Epidermal melanocyte (primary cell): ENCODE results near the gene SWAP70.
A peak's percentile ranks its signal among the peaks of the same experiment; 100 is the strongest.

Experiments
- DNase-seq: peaks from one replicate; pipeline ENCODE4 v3.0.0; 2011; ENCODE audit warnings: low spot score; ENCODE audit not compliant: insufficient read length

SWAP70 gene

DNA sequence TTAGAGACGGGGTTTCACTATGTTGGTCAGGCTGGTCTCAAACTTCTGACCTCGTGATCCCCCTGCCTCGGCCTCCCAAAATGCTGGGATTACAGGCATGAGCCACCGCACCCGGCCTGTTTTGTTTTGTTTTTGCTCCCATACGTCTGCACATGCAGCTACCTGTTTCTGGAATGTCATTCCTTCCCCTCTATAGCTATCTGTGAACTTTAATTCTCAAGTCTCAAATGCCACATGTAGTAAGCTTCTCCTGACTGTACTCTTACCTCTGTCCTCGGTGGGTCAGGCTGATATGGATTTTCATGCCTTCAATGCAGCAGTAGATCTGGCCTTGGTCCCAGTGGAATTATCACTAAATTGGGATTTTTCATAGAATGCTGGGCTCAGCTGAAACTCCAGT is 12.4 kb upstream of the SWAP70 start:
- DNase-seq = no peak

- DNase-seq = no peak
These were observed 11.8 kb upstream of the SWAP70 start for GRCh38 chr11:9651899-9652748.

DNA sequence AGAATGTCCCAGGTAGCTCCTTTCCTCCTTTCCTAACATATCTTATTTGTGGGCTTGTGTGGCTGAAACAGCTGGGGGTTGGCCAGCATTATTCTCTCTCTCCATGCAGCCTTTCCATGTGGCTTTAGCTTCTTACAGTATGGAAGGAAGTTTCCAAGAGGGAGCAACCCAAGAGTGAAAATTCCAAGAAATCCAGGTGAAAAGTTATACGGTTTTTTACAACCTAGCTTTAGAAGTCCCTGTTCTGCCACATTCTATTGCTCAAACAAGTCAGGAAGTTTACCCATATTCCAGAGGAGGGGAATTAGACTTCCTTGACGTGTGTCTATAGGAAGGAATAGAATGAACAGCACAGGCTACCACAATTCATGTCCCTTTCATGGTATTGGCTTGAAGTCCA is 10.0 kb upstream of the SWAP70 start:
- no peak for DNase-seq

- no peak for DNase-seq
These were observed 7.0 kb upstream of the SWAP70 start for GRCh38 chr11:9656864-9657263.

- DNase-seq = no peak
These were observed 6.3 kb upstream of the SWAP70 start for GRCh38 chr11:9657531-9657930.

DNA sequence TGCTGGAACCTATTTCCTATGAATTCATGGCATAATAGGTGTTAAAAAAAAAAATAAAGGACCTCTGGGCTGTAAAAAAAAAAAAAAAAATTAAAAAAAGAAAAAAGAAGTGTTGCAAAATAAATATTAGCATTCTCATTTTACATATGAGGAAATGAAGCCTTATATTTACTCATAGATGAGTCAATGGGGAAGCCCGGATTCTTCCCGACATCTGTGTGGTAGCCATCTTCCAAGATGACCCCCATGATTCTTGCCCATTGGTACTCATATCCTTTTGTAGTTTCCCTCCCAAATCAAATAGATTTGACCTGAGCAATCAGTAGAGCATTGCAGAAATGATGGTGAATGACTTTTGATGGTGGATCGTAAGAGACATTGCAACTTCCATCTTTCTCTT is 3.0 kb upstream of the SWAP70 start:
- DNase-seq = no peak

GRCh38 chr11:9662273-9662672 is 1.6 kb upstream of the SWAP70 start:
- DNase-seq = no peak

GRCh38 chr11:9664276-9665171 is 647 bp downstream of the SWAP70 start:
- DNase-seq = peak; percentile 46

GRCh38 chr11:9665749-9666148 is 1.9 kb downstream of the SWAP70 start:
- DNase-seq = no peak

GRCh38 chr11:9669954-9670353 is 6.1 kb downstream of the SWAP70 start:
- DNase-seq = no peak

DNA sequence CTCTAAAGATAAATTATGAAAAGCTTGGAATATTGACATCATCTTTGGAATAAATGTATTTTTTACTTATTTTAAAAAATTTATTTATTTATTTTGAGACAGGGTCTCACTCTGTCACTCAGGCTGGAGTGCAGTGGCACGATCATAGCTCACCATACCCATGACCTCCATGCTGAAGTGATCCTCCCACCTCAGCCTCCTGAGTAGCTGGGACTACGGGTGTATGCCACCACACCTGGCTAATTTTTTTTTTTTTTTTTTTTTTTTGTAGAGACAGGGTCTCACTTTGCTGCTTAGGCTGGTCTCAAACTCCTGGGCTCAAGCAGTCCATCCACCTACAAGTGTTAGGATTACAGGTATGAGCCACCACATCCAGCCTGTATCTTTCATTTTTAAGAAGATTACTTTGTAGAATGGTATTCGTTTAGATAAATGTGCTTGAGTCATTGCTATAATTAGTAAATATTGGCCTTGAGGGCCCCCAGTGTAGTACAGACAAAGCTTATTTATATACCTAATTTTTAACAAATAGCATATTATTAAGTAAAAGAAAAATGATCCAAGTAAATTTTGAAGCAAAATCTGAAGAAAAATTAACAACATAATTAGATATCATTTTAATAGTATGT is 8.5 kb downstream of the SWAP70 start:
- no peak for DNase-seq

DNA sequence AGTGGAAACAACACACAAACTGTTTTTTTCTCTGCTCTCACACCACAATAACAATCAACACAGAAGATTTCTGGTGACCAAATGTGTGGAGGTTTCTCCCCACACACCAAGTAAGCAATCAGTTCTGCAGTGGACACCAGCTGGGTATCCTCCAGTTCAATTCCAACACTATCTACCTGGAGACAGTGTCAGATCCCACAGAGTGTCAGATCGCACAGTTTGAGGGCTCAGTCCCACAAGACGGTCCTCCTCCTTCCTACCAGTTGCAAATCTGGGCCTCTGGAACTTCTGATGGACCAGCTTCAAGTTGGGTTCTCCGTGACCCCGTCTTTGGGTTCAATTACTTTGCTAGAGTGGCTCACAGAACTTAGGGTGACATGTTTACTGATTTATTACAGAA is 9.0 kb downstream of the SWAP70 start:
- no peak for DNase-seq

GRCh38 chr11:9675691-9676090 is 11.8 kb downstream of the SWAP70 start:
- DNase-seq = no peak

DNA sequence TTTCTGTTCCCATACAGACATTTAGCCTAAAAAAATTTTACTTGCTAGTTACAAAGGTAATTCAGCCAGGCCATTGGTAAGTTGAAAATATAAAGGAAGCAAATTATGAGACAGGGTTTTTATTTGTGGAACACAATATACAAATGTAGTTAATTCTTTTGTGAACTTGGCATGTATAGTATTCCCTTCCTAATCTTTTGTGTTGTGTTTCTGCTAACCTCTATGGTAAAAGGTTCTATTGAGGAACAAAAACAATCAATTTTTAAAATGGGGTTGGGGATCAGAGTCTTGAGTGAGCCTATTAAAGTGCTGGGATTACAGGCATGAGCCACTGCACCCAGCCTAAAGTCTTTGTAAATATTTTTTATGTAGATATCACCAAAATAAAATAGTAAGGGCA is 14.1 kb downstream of the SWAP70 start:
- no peak for DNase-seq

DNA sequence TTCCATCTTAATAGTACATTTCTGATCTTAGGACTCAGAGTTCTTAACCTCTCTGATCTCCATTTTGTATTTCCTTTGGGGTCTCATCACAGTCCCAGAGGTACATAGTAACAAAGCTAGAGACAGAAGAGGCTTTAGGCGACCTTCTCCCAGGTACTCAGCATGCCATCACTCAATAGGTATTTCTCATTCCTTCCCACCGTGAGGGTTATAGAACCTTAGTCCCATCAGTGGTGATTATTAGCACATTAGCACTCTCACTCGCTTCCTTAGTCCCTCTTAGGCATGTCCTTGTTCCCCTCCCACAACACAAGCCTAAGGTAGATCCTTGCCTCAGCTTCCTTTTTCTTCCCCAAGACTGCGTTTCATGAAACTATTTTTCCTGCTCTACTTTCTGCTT is 14.7 kb downstream of the SWAP70 start:
- DNase-seq = no peak

- no peak for DNase-seq
These were observed 16.2 kb downstream of the SWAP70 start for GRCh38 chr11:9680028-9680427.

DNA sequence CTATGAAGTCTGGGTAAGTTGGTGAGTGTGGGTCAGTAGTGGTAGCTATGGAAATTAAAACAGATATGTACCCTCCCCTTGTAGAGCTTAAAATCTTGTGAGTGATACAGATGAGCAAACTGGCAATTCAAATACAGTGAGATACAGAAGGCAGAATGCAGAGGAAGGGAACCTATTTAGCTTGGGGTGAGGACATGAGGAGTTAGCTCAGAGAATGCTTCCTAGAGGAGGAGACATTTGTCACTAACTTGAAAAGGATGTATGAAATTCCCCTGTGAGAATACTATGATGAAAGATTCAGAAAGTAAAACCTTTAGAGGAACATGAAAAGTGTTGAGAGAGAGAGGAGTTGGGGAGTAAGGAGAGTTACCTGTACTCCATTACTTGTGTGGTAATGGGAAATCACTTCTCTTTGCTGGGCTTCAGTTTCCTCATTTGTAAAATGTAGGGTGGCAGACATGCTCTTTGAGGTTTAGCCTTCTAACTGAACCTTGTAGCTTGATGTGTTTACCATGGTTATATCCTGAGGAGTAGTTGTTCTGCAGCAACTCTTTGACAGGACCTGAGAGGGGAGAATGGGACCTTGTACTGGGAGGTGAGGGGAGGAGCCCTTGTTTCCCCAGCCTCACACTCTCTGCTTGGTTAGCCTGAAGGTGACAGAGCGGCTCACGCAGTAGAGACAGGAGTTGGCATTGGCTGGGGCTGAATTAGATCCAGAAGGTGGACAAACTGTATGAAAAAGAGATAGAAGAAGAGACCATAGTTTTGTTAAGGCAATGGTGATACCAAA is 17.9 kb downstream of the SWAP70 start:
- DNase-seq = no peak

GRCh38 chr11:9687711-9688477 is 24.0 kb downstream of the SWAP70 start:
- no peak for DNase-seq

DNA sequence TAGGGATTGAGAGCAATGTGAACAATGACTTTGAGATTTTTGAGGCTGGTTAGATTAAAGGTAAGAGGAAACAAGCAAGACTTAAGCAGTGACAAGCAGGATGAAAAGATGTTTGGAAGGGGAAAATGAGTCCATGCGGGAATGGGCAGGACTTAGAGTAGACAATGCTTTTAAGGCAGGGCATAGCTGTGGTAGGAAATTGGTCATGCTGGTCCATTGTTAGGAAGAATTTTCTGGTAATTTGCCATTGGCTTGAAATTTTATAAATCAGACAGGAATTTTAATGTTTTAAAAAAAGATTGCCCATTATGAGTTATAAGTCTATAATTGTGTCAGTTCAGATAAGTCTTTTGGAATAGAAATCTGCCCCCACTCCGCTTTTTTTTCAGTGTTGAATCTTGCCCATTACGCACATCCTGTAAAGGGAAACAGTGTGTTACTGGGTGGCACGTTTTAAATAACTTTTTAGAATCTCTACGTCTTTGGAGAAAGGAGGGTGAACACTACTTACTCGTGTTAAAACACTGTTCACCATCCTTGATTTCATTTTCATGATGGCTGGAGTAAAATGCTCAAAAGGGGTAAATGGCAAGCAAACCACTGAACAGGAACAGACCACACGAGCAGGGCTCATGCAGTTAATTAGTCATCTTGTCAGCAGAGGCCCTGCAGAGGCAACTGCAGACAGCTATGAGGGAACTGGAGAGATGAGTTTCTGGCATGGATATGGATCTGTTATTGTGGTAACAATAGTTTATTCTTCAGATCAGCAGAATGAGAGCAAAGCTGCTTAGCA is 25.0 kb downstream of the SWAP70 start:
- DNase-seq = peak; percentile 70

GRCh38 chr11:9689721-9690120 is 25.8 kb downstream of the SWAP70 start:
- DNase-seq = no peak
